Esophagus squamous epithelium (tissue), 4 donors: ENCODE results near the gene GYPA.
"Not testable (repeated sequence)": the region's sequence is repeated elsewhere in the genome, so short reads cannot be mapped to it uniquely, and the experiment has no call there.

Experiments
- POLR2A ChIP-seq, 4 donors: fragments of 450-650 bp; IDR thresholded peaks; one replicate each; pipeline ENCODE4 v1.6.1; 2017; ENCODE audit warnings: antibody characterized with exemption in 4 of 4, mild to moderate bottlenecking in 4 of 4, moderate library complexity in 3 of 4
- TF ChIP-seq, protein P1 (sequence below), 6 experiments: fragments of 450-650 bp in 4 of 6; fragments of 200-600 bp in 2 of 6; sonication (generic) in 2 of 6; IDR thresholded peaks; one replicate each; pipeline ENCODE4 v1.5.1; 2016 to 2019; ENCODE audit warnings: antibody characterized with exemption in 6 of 6, mild to moderate bottlenecking in 4 of 6, moderate library complexity in 4 of 6

DNA sequence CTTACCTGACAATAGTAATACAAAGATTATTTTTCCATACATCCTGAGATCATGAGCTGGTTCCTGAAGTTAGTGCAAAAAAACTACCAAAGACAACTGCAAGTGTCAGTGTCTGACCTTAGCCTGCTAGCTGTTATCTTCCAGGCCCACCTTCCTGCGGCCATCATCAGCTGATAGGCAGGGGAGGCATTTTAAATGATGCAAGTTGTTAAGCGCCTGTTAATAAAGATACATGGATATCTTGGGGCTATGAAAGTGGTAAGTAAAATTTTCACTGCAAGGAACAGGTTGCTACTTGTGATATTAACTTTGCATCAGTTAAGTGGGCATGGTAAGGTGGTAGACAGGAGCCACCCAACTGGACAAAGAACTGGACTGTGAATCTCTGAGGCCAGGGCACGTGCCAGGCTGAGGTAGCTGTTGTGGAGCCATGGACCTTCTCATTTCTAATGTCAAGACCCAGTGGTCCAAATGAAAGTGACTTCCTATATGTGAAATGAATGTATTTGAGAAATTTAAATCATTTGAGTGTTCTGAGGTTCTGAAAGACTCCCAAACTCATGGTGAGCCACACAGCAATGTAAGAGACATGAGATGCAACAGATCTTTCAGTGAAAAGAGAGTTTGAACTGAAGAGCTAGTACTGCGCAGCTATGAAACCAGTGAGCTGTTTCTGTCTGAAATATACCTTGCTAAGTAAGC, at the start of gene GYPA:
- TF ChIP-seq, protein P1, sequence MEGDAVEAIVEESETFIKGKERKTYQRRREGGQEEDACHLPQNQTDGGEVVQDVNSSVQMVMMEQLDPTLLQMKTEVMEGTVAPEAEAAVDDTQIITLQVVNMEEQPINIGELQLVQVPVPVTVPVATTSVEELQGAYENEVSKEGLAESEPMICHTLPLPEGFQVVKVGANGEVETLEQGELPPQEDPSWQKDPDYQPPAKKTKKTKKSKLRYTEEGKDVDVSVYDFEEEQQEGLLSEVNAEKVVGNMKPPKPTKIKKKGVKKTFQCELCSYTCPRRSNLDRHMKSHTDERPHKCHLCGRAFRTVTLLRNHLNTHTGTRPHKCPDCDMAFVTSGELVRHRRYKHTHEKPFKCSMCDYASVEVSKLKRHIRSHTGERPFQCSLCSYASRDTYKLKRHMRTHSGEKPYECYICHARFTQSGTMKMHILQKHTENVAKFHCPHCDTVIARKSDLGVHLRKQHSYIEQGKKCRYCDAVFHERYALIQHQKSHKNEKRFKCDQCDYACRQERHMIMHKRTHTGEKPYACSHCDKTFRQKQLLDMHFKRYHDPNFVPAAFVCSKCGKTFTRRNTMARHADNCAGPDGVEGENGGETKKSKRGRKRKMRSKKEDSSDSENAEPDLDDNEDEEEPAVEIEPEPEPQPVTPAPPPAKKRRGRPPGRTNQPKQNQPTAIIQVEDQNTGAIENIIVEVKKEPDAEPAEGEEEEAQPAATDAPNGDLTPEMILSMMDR (IDR thresholded peaks at IDR 0.05): not testable (repeated sequence)
- not testable (repeated sequence) for TF ChIP-seq POLR2A (IDR thresholded peaks at IDR 0.05)
